ENCODE results near the gene SCCPDH. TPM values are rescaled to one million over a fixed set of nuclear protein-coding genes. Genes with fewer than 3 reads are reported as not detected.

SCCPDH gene
- total RNA-seq, 2 donors from 2014 or later = 21.4 to 23.1 TPM

DNA sequence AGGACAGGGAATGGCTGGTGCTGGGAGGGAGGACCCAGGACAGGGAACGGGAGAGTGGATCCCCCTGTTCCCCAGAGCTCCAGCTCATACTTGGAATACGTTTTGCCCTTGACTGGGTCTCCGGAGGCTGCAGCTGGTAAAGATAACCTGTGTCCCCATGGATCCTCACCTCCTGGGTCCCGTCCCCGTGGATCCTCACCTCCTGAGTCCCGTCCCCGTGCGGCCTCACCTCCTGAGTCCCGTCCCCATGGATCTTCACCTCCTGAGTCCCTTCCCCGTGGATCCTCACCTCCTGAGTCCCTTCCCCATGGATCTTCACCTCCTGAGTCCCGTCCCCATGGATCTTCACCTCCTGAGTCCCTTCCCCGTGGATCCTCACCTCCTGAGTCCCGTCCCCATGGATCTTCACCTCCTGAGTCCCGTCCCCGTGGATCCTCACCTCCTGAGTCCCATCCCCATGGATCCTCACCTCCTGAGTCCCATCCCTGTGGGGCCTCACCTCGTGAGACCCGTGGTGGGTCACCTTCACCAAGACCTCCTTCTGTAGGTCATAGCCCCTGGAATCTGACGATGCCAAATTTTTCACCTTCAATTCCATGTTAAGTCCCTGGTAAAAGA lies 61.4 kb downstream of the SCCPDH start:
- H3K27ac ChIP-seq = no peak overlapping the region
- no peak for DNase-seq (ENCODE audit: low spot score)
- no peak overlapping the region for H3K4me3 ChIP-seq
- no peaks in the 10 kb centered on the region for H3K27me3 ChIP-seq
- no peaks in the 10 kb centered on the region for H3K9me3 ChIP-seq
- H3K36me3 ChIP-seq = no peaks in the 10 kb centered on the region
- H3K4me1 ChIP-seq = peaks cover 0 to 19% of the 10 kb centered on the region in 2 donors
- TF ChIP-seq, protein P1, sequence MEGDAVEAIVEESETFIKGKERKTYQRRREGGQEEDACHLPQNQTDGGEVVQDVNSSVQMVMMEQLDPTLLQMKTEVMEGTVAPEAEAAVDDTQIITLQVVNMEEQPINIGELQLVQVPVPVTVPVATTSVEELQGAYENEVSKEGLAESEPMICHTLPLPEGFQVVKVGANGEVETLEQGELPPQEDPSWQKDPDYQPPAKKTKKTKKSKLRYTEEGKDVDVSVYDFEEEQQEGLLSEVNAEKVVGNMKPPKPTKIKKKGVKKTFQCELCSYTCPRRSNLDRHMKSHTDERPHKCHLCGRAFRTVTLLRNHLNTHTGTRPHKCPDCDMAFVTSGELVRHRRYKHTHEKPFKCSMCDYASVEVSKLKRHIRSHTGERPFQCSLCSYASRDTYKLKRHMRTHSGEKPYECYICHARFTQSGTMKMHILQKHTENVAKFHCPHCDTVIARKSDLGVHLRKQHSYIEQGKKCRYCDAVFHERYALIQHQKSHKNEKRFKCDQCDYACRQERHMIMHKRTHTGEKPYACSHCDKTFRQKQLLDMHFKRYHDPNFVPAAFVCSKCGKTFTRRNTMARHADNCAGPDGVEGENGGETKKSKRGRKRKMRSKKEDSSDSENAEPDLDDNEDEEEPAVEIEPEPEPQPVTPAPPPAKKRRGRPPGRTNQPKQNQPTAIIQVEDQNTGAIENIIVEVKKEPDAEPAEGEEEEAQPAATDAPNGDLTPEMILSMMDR (IDR thresholded peaks at IDR 0.05) = no peak

DNA sequence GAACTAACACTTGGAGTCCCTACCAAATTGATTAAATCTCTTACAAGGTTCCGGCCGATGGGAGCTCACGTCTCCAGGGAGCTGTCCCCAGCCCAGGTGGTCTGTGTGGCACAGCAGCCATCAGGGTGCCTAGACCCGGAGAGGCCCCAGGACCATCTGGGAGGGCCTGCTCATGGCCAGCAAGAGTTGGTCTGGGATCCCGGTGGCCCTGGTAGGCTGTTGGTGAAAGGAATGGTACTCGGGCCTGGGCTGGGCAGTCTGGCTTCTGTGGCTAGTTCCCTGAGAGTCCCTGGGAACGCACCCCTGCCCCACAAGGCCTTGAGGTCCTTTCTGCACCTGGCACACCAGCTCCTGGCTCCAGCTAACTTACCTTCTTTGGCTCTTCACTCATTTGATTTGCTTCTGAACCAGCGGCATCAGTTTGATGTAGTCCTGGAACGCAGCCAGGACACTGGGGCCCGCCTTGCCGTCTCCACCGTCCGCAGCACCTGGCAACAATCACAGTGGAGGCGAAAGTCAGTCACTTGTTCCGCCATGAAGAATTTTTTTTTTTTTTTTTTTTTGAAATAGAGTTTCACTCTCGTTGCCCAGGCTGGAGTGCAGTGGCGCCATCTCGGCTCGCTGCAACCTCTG lies 62.5 kb downstream of the SCCPDH start:
- Histone ChIP-seq H3K4me1 (peaks cover 0 to 19% of the 10 kb centered on the region in 2 donors), H3K27ac (no peak overlapping the region), H3K4me3 (no peak overlapping the region), H3K27me3 (no peaks in the 10 kb centered on the region), H3K36me3 (no peaks in the 10 kb centered on the region), H3K9me3 (no peaks in the 10 kb centered on the region)
- DNase-seq (ENCODE audit: low spot score) = no peak
- TF ChIP-seq, protein P1 (IDR thresholded peaks at IDR 0.05) = no peak

DNA sequence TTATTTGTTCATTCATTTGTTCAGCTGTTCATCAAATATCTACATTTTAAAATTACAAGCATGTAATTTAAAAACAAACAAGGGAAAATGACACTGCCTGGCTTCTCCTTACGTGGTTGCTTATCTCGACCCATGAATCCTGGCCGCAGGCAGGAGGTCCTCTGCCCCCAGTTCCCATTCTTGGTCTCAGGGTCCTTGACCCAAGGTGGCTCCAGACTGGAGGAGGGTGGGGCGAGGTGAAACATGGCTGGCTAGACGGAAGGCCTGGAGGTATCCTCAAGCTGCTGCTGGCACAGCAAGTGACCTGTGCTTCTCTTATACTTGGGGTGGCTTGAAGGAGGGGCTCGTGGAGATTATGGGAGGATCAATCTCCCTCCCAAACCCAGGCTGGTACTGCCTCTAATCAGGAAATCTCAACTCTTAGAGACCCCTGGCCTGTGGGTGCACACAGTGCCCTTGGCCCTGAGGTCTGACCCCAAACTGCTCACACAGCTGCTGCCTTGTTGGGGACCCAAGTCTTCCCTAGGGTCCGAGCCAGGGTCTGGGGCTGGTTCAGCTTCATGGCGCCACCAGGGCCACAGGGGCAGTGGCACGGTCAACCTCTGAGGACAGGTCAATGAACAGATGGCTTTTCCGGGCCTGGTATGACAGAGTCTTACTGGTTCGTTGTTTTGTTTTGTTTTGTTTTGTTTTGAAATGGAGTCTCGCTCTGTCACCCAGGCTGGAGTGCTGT lies 63.7 kb downstream of the SCCPDH start:
- no peak for DNase-seq (ENCODE audit: low spot score)
- H3K4me1 ChIP-seq = peaks cover 0 to 14% of the 10 kb centered on the region in 2 donors
- no peaks in the 10 kb centered on the region for H3K9me3 ChIP-seq
- H3K27me3 ChIP-seq = no peaks in the 10 kb centered on the region
- no peak overlapping the region for H3K27ac ChIP-seq
- no peak overlapping the region for H3K4me3 ChIP-seq
- TF ChIP-seq, protein P1 (IDR thresholded peaks at IDR 0.05) = no peak
- H3K36me3 ChIP-seq = no peaks in the 10 kb centered on the region

DNA sequence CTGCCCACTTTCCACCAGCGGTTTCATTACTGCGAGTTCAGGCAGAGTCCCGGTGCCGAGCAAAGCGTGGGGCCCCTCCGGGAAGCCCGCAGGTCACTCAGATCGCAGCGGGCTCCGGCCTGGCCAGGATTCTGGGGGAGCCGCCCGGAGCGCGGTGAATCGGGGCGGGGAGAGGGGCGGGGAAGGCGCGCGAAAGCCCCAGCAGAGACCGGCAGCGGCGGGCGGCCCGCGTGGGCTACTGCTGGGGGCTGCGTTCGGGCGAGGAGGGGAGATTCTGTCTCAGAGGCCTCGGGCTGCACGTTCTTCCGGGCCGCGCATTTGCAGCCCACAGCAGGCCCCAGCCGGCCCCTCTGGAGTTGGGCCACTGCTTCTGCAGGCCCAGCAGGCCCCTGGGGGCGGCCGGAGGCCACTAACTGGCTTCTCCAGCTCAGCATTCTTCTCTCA lies 64.7 kb downstream of the SCCPDH start:
- DNase-seq (ENCODE audit: low spot score) = no peak
- TF ChIP-seq, protein P1 (IDR thresholded peaks at IDR 0.05) = no peak

DNA sequence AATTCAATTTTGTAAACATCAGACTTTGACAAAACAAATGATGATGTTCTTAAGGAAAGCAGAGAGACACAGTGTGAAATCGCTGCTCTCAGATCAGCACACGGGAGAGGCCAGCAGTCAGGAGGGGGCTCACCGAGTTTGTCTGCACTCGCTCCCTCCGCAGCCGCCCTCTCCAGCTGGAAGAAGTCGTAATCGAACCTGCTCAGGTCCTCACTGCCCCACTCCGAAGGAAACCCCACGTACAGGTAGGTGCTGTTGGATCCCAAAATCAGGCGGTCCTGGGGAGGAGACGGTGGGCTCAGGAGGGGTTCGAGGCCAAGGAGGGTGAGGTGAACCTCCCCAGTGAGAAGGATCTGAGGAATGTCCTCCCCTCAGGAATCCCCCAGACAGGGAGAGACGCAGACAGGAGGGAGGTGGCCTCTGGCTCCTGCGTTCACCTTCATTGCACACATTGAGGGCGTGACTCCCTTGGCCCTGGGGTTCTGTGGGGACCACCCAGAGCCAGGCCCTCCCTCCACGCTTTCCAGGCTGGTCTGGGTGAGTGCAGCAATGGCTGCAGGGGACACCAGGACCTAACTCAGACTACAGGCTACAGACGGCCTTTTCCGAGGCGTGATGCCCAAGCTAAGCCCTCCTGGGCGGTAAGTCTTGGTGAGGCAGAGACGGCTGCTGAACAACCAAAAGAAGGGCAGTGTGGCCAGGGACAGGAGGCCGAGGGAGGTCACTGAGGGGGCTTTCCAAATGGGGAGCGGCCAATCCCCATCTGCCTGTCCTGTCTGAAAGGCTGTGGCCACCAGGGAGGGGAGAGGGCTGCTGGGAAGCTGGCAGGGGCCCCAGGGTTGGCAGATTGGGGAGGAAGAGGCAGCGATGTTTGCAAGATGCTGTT lies 65.5 kb downstream of the SCCPDH start:
- peaks cover 0 to 20% of the 10 kb centered on the region in 2 donors for H3K4me1 ChIP-seq
- H3K36me3 ChIP-seq = no peaks in the 10 kb centered on the region
- no peak overlapping the region for H3K27ac ChIP-seq
- H3K9me3 ChIP-seq = no peaks in the 10 kb centered on the region
- H3K27me3 ChIP-seq = no peaks in the 10 kb centered on the region
- no peak for DNase-seq (ENCODE audit: low spot score)
- H3K4me3 ChIP-seq = no peak overlapping the region
- TF ChIP-seq, protein P1 (IDR thresholded peaks at IDR 0.05) = no peak

More for the DNA sequence above, 64.7 kb downstream of the SCCPDH start:
- Histone ChIP-seq H3K4me1 (peaks cover 0 to 15% of the 10 kb centered on the region in 2 donors), H3K4me3 (peak overlapping the region; percentile 18 to 51), H3K36me3 (no peaks in the 10 kb centered on the region), H3K27me3 (no peaks in the 10 kb centered on the region), H3K27ac (peak overlapping the region in 1 of 2 donors; percentile 11), H3K9me3 (no peaks in the 10 kb centered on the region)
